ENCODE measurements around the gene CSRP2.

CSRP2 gene

GRCh38 chr12:76878899-76879709 lies at the start of gene CSRP2:
Gene CSRP2 (minus strand): TSS chr12:76879019. CDS start chr12:76866260, 12,759 bp downstream.
- peak; percentile 56 to 67 for DNase-seq

GRCh38 chr12:76927170-76927784 lies 48.5 kb upstream of the CSRP2 start:
- peak; percentile 27 to 56 for DNase-seq

GRCh38 chr12:76925135-76925534 lies 46.3 kb upstream of the CSRP2 start:
- no peak for DNase-seq

- no peak for DNase-seq
Measured at GRCh38 chr12:76922866-76923265, 44.0 kb upstream of the CSRP2 start.

- DNase-seq = no peak
Measured at GRCh38 chr12:76921891-76922664, 43.3 kb upstream of the CSRP2 start.

- DNase-seq = no peak
Measured at GRCh38 chr12:76921100-76921471, 42.3 kb upstream of the CSRP2 start.

GRCh38 chr12:76920172-76921099 lies 41.6 kb upstream of the CSRP2 start:
- DNase-seq = peak in 1 of 2 donors; percentile 52

GRCh38 chr12:76919383-76920171 lies 40.8 kb upstream of the CSRP2 start:
- no peak for DNase-seq

- no peak for DNase-seq
Measured at GRCh38 chr12:76916170-76916540, 37.3 kb upstream of the CSRP2 start.

- DNase-seq = no peak
Measured at GRCh38 chr12:76915361-76916169, 36.7 kb upstream of the CSRP2 start.

GRCh38 chr12:76914102-76914859 lies 35.5 kb upstream of the CSRP2 start:
- DNase-seq = no peak

GRCh38 chr12:76909290-76909689 lies 30.5 kb upstream of the CSRP2 start:
- DNase-seq = no peak

GRCh38 chr12:76908303-76909017 lies 29.6 kb upstream of the CSRP2 start:
- no peak for DNase-seq

- no peak for DNase-seq
Measured at GRCh38 chr12:76901628-76902380, 23.0 kb upstream of the CSRP2 start.

GRCh38 chr12:76899522-76899921 lies 20.7 kb upstream of the CSRP2 start:
- no peak for DNase-seq

- no peak for DNase-seq
Measured at GRCh38 chr12:76898442-76898841, 19.6 kb upstream of the CSRP2 start.

- DNase-seq = no peak
Measured at GRCh38 chr12:76896274-76896673, 17.5 kb upstream of the CSRP2 start.

- DNase-seq = no peak
Measured at GRCh38 chr12:76895796-76896195, 17.0 kb upstream of the CSRP2 start.

- no peak for DNase-seq
Measured at GRCh38 chr12:76891609-76892008, 12.8 kb upstream of the CSRP2 start.

Measured in inflammatory macrophage treated with lipopolysaccharide for 1 hour (primary cell).